ENCODE data around the gene PWP2.
"Not testable (repeated sequence)": the region's sequence is repeated elsewhere in the genome, so short reads cannot be mapped to it uniquely, and the experiment has no call there.

Gene PWP2

DNA sequence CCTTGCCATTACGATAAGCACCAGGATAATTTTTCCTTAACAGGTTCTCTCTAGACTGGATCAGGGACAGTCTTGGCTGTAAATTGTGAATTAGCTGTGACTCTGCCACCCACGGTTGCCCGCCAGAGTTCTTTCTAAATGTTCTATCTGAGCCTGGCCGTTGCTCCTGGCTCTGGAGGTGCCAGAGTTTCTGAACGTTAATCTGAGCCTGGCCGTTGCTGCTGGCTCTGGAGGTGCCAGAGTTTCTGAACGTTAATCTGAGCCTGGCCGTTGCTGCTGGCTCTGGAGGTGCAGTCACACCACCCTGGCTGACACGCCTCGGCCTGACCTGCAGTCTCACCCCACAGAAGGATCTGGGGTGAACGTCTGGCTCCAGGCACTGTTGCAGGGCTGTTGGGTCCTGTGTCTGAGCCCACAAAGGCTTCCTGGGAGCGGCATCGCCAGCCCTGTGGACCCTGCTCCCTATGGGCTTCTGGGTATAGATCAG lies 56.0 kb downstream of the PWP2 start:
- not testable (repeated sequence) for DNase-seq

DNA sequence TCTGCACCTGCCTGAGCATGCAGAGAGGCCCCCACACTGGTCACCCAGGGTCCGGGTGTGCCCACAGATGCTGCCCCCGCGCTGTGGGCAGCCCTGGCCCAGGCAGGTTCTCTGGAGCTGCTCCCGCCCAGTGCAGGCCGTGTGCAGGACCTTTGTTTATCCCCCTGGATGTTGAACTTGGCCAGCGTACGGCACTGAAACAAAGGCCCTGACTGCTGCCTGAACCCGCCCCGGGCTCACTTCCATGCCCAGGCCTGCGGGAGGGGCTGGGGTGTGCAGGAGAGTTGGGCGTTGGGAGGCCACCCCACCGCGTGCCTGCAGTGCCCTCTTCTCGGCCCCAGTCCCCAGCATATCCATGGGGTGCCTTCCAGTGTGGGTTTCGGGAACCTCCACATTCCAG lies 58.7 kb downstream of the PWP2 start:
- ATAC-seq, DNase-seq: not testable (repeated sequence)

More for the DNA sequence above, 56.0 kb downstream of the PWP2 start:
- not testable (repeated sequence) for ATAC-seq

DNA sequence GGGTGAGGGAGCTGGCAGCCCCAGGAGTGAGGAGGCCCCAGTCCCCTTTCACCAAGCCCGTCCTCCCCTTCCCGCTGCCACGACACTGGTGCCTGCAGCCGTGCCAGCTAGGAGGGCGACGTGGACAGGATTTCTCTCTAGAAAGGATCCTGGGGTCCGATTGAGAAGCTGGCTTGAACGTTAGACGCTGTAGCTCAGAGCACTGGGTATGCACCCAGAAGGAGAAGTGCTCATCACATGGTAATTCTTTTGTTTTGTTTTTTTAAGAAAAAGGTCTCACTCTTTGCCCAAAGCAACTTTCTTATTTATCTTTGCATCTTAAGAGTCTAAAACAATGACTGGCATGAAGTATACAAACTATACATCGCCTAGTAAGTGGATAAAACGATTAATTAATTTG lies 60.3 kb downstream of the PWP2 start:
- not testable (repeated sequence) for ATAC-seq, DNase-seq

DNA sequence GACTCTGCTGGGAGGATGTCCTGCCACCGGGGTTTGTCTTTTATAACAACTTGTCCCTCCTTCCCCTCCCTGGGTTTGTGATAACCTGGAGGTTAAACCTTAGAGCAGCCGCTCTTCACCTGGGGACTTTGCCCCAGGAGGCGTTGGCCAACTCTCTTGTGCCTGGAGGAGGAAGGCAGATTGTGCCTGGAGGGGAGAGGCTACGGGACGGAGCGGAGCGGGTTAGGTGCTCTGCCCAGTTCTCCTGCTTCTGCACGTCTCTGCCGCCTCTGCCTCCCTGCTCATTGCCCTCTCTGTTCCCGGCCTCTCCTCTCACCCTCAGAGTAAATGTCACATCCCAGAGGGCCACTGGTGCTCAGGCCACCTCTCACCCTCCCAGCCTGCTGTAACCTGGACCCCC lies 63.1 kb downstream of the PWP2 start:
- DNase-seq, ATAC-seq: not testable (repeated sequence)

DNA sequence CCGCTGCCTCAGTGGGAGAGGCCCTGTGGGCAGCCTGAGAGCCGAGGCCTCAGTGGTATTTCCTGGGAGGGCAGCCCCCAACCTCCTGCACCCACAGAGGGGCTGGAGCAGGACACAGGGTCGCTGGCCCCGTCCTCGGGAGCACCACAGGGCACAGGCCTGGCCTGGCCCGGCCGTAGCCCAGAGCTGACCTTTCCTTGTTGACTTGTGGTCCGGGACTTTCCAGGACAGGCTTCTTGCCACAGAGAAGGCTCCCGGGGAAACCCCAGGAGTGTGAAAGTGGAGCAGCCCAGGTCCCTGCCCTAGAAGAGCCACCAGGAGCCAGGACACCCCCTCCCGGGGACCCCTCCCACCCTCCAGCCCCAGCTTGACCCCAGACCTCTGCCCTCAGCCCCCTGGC lies 63.7 kb downstream of the PWP2 start:
- ATAC-seq, DNase-seq: not testable (repeated sequence)

DNA sequence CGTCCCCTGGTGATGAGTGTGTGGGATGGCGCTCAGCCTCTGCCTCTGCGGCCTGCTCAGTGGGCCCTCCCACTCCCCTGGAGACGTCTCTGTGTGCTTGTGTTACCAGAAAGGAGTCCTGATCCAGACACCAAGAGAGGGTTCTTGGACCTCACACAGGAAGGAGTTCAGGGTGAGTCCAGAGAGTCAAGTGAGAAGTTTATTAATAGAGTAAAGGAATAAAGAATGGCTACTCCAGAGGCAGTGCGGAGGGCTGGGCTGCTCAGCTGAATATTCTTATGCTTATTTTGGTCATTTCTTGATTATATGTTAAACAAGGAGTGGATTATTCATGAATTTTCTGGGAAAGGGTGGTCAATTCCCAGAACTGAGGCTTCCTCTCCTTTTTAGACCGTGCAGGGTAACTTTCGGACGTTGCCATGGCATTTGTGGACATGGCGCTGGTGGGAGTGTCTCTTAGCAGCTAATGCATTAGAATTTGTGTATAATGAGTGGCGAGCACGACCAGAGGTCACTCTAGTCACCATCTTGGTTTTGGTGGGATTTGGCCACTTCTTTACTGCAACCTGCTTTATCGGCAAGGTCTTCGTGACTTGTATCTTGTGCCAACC lies 64.9 kb downstream of the PWP2 start:
- ATAC-seq, DNase-seq: not testable (repeated sequence)

DNA sequence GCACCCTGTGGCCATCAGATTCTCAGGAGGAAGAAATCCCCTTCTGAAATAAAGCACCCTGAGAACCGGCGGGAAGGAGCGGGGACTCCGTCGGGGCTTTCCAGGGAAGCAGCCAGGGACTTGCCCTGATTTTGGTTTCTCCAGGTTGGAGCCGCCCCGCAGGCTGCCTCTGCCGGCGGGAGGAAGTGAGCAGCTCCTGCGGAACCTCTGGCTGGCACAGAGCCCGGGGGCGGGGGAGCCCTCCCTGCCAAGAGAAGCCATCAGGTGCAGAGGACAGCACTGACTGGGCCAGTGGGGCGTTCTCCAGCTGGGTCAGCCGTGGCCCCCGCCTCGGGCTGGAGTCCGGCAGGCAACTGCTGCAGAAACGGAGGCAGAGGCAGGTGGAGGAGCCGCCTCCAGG lies 65.5 kb downstream of the PWP2 start:
- not testable (repeated sequence) for ATAC-seq, DNase-seq

DNA sequence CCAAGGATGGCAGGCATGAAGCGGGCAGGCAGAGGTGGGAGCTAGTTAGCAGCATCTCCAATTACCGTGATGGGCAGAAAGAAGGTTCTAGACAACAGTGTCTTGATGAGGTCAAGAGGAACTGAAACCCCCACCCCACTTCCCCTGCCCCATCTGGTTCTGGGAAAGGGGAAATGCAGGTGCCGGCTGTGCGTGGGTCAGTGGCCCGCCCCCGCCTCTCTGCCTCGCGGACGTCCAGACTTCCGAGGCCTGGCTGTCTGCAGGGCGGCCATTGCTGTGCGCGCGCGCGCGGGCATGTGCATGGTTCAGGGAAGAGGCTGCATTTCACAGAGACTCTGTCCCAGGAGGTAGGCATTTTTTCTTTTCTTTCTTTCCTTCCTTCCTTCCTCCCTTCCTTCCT lies 68.0 kb downstream of the PWP2 start:
- not testable (repeated sequence) for DNase-seq, ATAC-seq

DNA sequence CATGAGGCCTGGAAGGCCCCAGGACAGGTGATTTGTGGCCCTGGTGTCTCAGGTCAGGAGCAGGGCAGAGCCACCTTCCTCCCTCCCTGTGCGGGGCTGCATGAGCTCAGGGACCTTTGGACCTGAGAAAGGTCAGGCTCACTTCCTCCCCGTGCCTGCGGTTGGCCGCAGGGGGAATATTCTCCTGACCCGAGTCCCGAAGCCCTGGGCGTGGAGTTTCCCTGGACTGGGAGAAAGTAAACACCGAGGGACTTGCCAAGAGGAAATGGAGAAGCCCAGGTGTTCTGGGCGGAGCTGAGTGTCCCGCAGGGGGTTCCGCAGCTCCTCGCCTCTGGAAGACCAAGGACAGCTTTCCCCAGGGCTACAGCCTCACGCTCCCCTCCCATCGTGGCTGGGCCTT lies 68.9 kb downstream of the PWP2 start:
- not testable (repeated sequence) for DNase-seq, ATAC-seq
